MCF 10A (cell line): ENCODE results near the gene KRTAP3-1. TPM values are rescaled to one million over a fixed set of nuclear protein-coding genes. Genes with fewer than 3 reads are reported as not detected.
"Not testable (repeated sequence)": the region's sequence is repeated elsewhere in the genome, so short reads cannot be mapped to it uniquely, and the experiment has no call there.

ENCODE experiments used
- BruUV-seq: library from RNA; stranded (reverse); fragments of 400-500 nt; replicated peaks from 2 replicates; lab custom pipeline; 2021; lab: Mats Ljungman, UMichigan
- CTCF ChIA-PET: fragments of 300-600 bp; sonication (Branson Sonifier 250); formaldehyde crosslinking; extraction: SDS; loops from one replicate; lab custom pipeline; 2021; ENCODE audit warnings: antibody characterized with exemption, inconsistent platforms; lab: Yijun Ruan, JAX
- POLR2A ChIA-PET: fragments of 300-600, 350-650 bp; sonication (Branson Sonifier 250); formaldehyde crosslinking; extraction: SDS; loops from one replicate; lab custom pipeline; 2020; ENCODE audit warnings: antibody characterized with exemption, inconsistent platforms; lab: Yijun Ruan, JAX
- DNase-seq: peaks from one replicate; pipeline ENCODE4 v3.0.0-alpha.2; 2018; ENCODE audit not compliant: unreplicated experiment
- H3K27ac Mint-ChIP-seq: one replicate; pipeline ENCODE4 v1.8.0; 2022; ENCODE audit warnings: mild to moderate bottlenecking, low read depth, mixed read lengths; ENCODE audit not compliant: unreplicated experiment
- H3K27me3 Mint-ChIP-seq: one replicate; pipeline ENCODE4 v1.8.0; 2022; ENCODE audit warnings: mixed read lengths; ENCODE audit not compliant: insufficient read depth, unreplicated experiment
- H3K36me3 Mint-ChIP-seq: one replicate; pipeline ENCODE4 v1.8.0; 2022; ENCODE audit warnings: mild to moderate bottlenecking, moderate library complexity, mixed read lengths; ENCODE audit not compliant: insufficient read depth, unreplicated experiment
- H3K4me1 Mint-ChIP-seq: one replicate; pipeline ENCODE4 v1.8.0; 2022; ENCODE audit warnings: mixed read lengths; ENCODE audit not compliant: insufficient read depth, unreplicated experiment
- H3K4me3 Mint-ChIP-seq: one replicate; pipeline ENCODE4 v1.8.0; 2022; ENCODE audit warnings: mild to moderate bottlenecking, moderate library complexity, mixed read lengths; ENCODE audit not compliant: unreplicated experiment
- H3K9me3 Mint-ChIP-seq: one replicate; pipeline ENCODE4 v1.8.0; 2022; ENCODE audit warnings: mixed read lengths; ENCODE audit not compliant: unreplicated experiment
- intact Hi-C: fragments of 100-400 bp; cut with micrococcal nuclease; formaldehyde crosslinking; loops from 2 replicates; pipeline ENCODE4 v1.14.1; 2022
- total RNA-seq: library from RNA; stranded (reverse); gene quantifications from 2 replicates; pipeline ENCODE4 v1.2.3, GENCODE V29; 2022
- TF ChIP-seq, protein P1 (sequence below): fragments of 200-600 bp; IDR thresholded peaks from one replicate; pipeline ENCODE4 v1.8.0; 2022; ENCODE audit warnings: antibody characterized with exemption, mild to moderate bottlenecking; ENCODE audit not compliant: unreplicated experiment

Gene KRTAP3-1
- total RNA-seq, 1 experiment from 2014 or later: not detected

DNA sequence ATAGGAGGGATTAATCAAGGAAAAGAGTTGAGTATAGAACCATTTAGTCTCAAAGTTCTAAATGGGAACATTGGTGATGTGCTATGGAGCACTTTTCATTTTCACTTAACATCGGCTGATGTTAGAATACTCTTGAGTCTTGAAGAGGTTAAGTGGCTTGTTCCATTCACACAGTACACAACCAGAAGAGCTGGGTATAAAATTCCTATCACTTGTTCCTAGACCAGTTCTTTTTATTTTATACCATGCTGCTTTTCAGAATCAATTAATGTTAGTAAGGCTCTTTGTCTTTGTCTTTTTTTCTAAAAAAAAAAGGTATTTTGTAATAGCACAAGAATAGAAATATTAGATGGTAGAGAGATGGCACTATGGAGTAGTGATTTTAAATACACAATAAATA is 34.0 kb upstream of the KRTAP3-1 start:
- Mint-ChIP-seq H3K4me3 (no peak overlapping the region), H3K27me3 (no peaks in the 10 kb centered on the region), H3K27ac (no peak overlapping the region), H3K36me3 (no peaks in the 10 kb centered on the region), H3K9me3 (peaks cover 6% of the 10 kb centered on the region), H3K4me1 (no peaks in the 10 kb centered on the region)
- ChIA-PET CTCF (no interaction called here), POLR2A (no interaction called here)
- DNase-seq: no peak
- TF ChIP-seq, protein P1, sequence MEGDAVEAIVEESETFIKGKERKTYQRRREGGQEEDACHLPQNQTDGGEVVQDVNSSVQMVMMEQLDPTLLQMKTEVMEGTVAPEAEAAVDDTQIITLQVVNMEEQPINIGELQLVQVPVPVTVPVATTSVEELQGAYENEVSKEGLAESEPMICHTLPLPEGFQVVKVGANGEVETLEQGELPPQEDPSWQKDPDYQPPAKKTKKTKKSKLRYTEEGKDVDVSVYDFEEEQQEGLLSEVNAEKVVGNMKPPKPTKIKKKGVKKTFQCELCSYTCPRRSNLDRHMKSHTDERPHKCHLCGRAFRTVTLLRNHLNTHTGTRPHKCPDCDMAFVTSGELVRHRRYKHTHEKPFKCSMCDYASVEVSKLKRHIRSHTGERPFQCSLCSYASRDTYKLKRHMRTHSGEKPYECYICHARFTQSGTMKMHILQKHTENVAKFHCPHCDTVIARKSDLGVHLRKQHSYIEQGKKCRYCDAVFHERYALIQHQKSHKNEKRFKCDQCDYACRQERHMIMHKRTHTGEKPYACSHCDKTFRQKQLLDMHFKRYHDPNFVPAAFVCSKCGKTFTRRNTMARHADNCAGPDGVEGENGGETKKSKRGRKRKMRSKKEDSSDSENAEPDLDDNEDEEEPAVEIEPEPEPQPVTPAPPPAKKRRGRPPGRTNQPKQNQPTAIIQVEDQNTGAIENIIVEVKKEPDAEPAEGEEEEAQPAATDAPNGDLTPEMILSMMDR: no peak
- no TSS peak for BruUV-seq
- intact Hi-C loops: no loop called here

DNA sequence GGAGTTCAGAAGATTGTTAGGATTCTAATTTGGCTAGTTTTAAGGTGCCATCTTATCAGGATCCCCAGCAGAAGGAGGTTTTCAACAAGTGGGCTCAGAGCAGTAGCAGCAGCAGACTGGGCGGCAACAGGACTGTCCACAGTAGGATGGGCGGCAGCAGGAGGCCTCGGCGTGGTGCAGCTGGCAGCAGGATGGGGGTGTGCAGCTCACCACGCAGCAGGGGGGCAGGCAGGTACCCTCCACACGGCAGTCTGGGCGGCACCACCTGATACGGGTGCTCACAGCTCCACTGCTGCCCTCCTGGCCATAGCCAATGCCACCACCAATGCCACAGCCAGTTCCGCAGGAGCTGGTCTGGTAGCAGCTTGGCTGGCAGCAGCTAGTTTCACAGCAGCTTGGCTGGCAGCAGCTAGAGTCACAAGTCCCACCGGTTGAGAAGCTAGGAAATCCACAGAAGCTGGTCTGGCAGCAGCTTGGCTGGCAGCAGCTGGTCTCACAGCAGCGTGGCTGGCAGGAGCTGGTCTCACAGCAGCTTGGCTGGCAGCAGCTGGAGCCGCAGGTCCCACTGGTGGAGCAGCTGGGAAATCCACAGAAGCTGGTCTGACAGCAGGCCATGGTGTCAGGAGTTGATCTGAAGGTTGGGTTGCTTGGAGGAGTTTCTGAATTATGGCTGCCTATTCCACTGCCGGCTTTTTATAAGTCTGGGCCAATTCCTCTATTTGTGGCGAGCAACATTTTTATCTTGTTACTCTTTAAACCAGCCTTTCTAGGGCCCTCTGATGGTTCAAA is 32.0 kb upstream of the KRTAP3-1 start, which contains the start of gene KRTAP1-1:
Gene KRTAP1-1, minus strand, starts transcription at position 668 of the 789 bp plus-strand sequence. Its CDS starts 53 bp downstream, at position 615.
- H3K4me3 Mint-ChIP-seq, H3K9me3 Mint-ChIP-seq, H3K27ac Mint-ChIP-seq, H3K36me3 Mint-ChIP-seq, intact Hi-C loops, CTCF ChIA-PET, H3K27me3 Mint-ChIP-seq, BruUV-seq, H3K4me1 Mint-ChIP-seq, DNase-seq: not testable (repeated sequence)
- POLR2A ChIA-PET: interaction anchor here (0.6 to 0.7 kb wide), 2 partner anchors 12 to 125 kb away, joined by 3 read pairs; no protein-coding TSS in a partner anchor

DNA sequence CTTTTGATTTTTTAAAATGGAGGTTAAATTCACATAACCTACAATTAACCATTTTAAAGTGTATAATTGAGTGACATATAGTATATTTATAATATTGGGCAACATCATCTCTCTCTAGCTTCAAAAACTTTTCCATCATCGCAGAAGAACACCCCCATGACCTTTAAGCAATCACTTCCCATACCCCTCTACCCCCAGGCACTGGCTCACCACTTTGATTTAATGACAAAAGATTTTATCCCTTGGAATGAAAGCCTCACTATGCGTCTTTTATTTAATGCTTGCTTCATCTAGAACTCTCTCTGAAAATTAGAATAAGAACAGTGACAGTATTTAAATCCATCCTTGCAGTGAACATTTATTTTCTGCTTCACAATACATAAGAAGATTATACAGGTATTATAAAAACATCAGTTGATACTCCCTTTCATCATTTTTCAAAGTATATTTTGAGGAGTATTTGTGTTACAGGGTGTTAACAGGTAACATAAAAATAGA is 29.0 kb upstream of the KRTAP3-1 start:
- intact Hi-C loops: no loop called here
- TF ChIP-seq, protein P1: no peak
- BruUV-seq: no TSS peak

DNA sequence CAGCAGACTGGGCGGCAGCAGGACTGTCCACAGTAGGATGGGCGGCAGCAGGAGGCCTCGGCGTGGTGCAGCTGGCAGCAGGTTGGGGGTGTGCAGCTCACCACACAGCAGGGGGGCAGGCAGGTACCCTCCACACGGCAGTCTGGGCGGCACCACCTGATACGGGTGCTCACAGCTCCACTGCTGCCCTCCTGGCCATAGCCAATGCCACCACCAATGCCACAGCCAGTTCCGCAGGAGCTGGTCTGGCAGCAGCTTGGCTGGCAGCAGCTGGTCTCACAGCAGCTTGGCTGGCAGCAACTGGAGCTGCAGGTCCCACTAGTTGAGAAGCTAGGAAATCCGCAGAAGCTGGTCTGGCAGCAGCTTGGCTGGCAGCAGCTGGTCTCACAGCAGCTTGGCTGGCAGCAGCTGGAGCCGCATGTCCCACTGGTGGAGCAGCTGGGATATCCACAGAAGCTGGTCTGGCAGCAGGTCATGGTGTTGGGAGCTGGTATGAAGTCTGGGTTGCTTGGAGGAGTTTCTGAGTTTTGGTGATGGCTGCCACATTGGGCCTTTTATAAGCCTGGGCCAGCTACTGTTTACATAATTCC is 25.5 kb upstream of the KRTAP3-1 start, which contains the start of gene KRTAP1-3:
Gene KRTAP1-3, minus strand, starts transcription at position 529 of the 590 bp plus-strand sequence. Its CDS starts 53 bp downstream, at position 476.
- H3K27me3 Mint-ChIP-seq, H3K27ac Mint-ChIP-seq, intact Hi-C loops, H3K4me1 Mint-ChIP-seq, H3K36me3 Mint-ChIP-seq, BruUV-seq, H3K9me3 Mint-ChIP-seq, H3K4me3 Mint-ChIP-seq, DNase-seq: not testable (repeated sequence)
- ChIA-PET CTCF (interaction anchor here (0.6 kb wide), 1 partner anchor 227 kb away, joined by 3 read pairs; no protein-coding TSS in a partner anchor), POLR2A (interaction anchor here (0.7 kb wide), 1 partner anchor 644 kb away, joined by 4 read pairs; no protein-coding TSS in a partner anchor)

More for the DNA sequence above, 29.0 kb upstream of the KRTAP3-1 start:
- DNase-seq: no peak
- no peaks in the 10 kb centered on the region for H3K9me3 Mint-ChIP-seq
- H3K4me1 Mint-ChIP-seq: no peaks in the 10 kb centered on the region
- H3K36me3 Mint-ChIP-seq: no peaks in the 10 kb centered on the region
- no peaks in the 10 kb centered on the region for H3K27me3 Mint-ChIP-seq
- POLR2A ChIA-PET: interaction anchor here (0.6 kb wide), 1 partner anchor 128 kb away, joined by 3 read pairs; no protein-coding TSS in a partner anchor
- no peak overlapping the region for H3K27ac Mint-ChIP-seq
- no peak overlapping the region for H3K4me3 Mint-ChIP-seq
- CTCF ChIA-PET: no interaction called here
